ENCODE data around the gene IGSF22.

The IGSF22 gene

GRCh38 chr11:18720091-18720807, 5.7 kb downstream of the IGSF22 start:
- POLR2A ChIA-PET: interaction anchor here (0.7 kb wide), 1 partner anchor 170 kb away, joined by 3 read pairs; no protein-coding TSS in a partner anchor
- CTCF ChIA-PET: interaction anchor here (1.0 to 11.1 kb wide), 7 partner anchors 13 to 477 kb away, joined by 3 to 132 read pairs (median 5); partner anchors contain the start of gene TMEM86A
- no peak for TF ChIP-seq CTCF (IDR thresholded peaks at IDR 0.05; ENCODE audit: insufficient read depth, low read length, missing control alignments)
- no peak for DNase-seq (ENCODE audit: low read depth, low spot score)
- H3K4me3 ChIP-seq (ENCODE audit: low read depth, low read length): no peak overlapping the region

- POLR2A ChIA-PET: interaction anchor here (1.0 kb wide), 1 partner anchor 81 kb away, joined by 3 read pairs; the partner anchor contains the start of gene SPTY2D1
- CTCF ChIA-PET: interaction anchor here (1.2 kb wide), 1 partner anchor 12 kb away, joined by 7 read pairs; no protein-coding TSS in a partner anchor
- TF ChIP-seq CTCF (IDR thresholded peaks at IDR 0.05; ENCODE audit: insufficient read depth, low read length, missing control alignments): no peak
- no peak overlapping the region for H3K4me3 ChIP-seq (ENCODE audit: low read depth, low read length)
- DNase-seq (ENCODE audit: low read depth, low spot score): no peak
Measured at GRCh38 chr11:18715476-18715875, 10.5 kb downstream of the IGSF22 start.

- no peak overlapping the region for H3K4me3 ChIP-seq (ENCODE audit: low read depth, low read length)
- DNase-seq (ENCODE audit: low read depth, low spot score): no peak
- POLR2A ChIA-PET: no interaction called here
- CTCF ChIA-PET: interaction anchor here (2.3 to 3.0 kb wide), 2 partner anchors 8 to 16 kb away, joined by 13 to 14 read pairs; no protein-coding TSS in a partner anchor
- no peak for TF ChIP-seq CTCF (IDR thresholded peaks at IDR 0.05; ENCODE audit: insufficient read depth, low read length, missing control alignments)
Measured at GRCh38 chr11:18714443-18714780, 11.6 kb downstream of the IGSF22 start.

GRCh38 chr11:18713646-18714442, 12.1 kb downstream of the IGSF22 start:
- CTCF ChIA-PET: interaction anchor here (2.3 to 3.0 kb wide), 2 partner anchors 8 to 17 kb away, joined by 13 to 14 read pairs; no protein-coding TSS in a partner anchor
- TF ChIP-seq CTCF (IDR thresholded peaks at IDR 0.05; ENCODE audit: insufficient read depth, low read length, missing control alignments): no peak
- no peak for DNase-seq (ENCODE audit: low read depth, low spot score)
- no peak overlapping the region for H3K4me3 ChIP-seq (ENCODE audit: low read depth, low read length)
- POLR2A ChIA-PET: no interaction called here

- ChIA-PET POLR2A (no interaction called here), CTCF (interaction anchor here (1.5 kb wide), 1 partner anchor 11 kb away, joined by 7 read pairs; no protein-coding TSS in a partner anchor)
- no peak for DNase-seq (ENCODE audit: low read depth, low spot score)
- TF ChIP-seq CTCF (IDR thresholded peaks at IDR 0.05; ENCODE audit: insufficient read depth, low read length, missing control alignments): no peak
- H3K4me3 ChIP-seq (ENCODE audit: low read depth, low read length): no peak overlapping the region
Measured at GRCh38 chr11:18710545-18710944, 15.4 kb downstream of the IGSF22 start.

GRCh38 chr11:18709414-18709813, 16.6 kb downstream of the IGSF22 start:
- ChIA-PET CTCF (interaction anchor here (1.5 to 1.6 kb wide), 2 partner anchors 12 to 22 kb away, joined by 3 to 7 read pairs; no protein-coding TSS in a partner anchor), POLR2A (no interaction called here)
- H3K4me3 ChIP-seq (ENCODE audit: low read depth, low read length): no peak overlapping the region
- no peak for DNase-seq (ENCODE audit: low read depth, low spot score)
- TF ChIP-seq CTCF (IDR thresholded peaks at IDR 0.05; ENCODE audit: insufficient read depth, low read length, missing control alignments): no peak
